Measurements from ENCODE around the gene UBE2Q2.

Gene UBE2Q2

DNA sequence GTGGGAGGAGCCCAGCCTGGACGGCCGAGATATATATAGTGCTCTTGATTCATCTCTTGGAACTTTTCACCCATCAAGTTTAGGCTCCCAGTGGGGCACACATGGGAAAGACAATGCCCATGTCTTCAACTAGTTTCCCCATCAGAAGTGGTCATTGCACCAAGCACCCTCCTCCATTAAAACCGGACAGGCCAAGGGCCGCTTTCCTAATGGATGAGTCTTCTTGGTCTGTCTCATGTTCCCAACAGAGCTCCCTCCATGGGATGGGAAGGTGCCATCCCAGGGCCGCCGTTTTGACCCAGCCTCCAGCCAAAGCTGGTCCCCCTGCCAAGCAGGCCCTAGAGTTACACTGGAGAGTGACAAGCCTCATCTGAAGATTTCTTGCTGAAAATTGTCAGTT, 34.7 kb upstream of the UBE2Q2 start:
- Mint-ChIP-seq H3K4me3 (no peak overlapping the region), H3K27me3 (ENCODE audit: low read depth, poor library complexity) (peaks cover 19% of the 10 kb centered on the region), H3K27ac (no peak overlapping the region), H3K9me3 (peaks cover 4% of the 10 kb centered on the region), H3K36me3 (ENCODE audit: low read depth) (no peaks in the 10 kb centered on the region), H3K4me1 (no peaks in the 10 kb centered on the region)
- TF ChIP-seq, protein P1, sequence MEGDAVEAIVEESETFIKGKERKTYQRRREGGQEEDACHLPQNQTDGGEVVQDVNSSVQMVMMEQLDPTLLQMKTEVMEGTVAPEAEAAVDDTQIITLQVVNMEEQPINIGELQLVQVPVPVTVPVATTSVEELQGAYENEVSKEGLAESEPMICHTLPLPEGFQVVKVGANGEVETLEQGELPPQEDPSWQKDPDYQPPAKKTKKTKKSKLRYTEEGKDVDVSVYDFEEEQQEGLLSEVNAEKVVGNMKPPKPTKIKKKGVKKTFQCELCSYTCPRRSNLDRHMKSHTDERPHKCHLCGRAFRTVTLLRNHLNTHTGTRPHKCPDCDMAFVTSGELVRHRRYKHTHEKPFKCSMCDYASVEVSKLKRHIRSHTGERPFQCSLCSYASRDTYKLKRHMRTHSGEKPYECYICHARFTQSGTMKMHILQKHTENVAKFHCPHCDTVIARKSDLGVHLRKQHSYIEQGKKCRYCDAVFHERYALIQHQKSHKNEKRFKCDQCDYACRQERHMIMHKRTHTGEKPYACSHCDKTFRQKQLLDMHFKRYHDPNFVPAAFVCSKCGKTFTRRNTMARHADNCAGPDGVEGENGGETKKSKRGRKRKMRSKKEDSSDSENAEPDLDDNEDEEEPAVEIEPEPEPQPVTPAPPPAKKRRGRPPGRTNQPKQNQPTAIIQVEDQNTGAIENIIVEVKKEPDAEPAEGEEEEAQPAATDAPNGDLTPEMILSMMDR (IDR thresholded peaks at IDR 0.05), result no peak
- no peak for DNase-seq

DNA sequence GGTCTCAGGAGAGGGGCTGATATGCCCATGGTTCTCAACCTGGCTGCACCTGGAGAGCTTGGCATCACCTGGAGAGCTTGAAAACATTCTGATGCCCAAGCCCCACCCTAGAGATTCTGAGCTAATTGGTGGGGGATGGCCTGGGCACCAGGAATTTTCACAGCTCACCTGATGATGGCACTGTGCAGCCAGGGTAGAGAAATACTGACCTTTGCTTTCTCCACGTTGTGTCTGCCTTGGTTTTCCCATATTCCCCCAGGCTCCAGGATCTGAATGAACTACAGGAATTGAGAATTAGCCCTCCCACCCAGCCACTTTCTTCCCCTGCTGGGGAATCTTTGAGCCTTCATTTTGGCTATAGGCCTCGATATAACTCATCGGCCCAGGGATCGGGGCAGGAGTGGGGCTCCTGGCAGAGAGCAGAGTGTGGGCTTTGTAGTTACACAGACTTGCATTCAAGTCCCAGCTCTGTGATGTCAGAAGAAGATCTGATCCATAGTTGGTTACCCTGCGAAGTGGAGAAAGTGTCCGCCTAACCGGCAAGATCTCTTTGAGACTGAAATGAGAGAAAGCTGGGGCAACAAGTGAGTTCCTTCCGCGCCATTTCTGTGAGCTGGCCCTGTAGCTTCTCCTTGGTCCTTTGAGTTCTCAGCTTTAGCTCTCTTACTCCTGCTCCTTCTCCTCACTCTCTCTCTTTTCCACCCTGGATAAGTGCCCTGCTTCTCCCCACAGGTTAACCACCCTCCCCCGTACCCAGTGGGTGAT, 33.1 kb upstream of the UBE2Q2 start:
- Mint-ChIP-seq H3K27me3 (ENCODE audit: low read depth, poor library complexity) (peaks cover 12% of the 10 kb centered on the region), H3K36me3 (ENCODE audit: low read depth) (no peaks in the 10 kb centered on the region), H3K4me3 (no peak overlapping the region), H3K27ac (no peak overlapping the region), H3K4me1 (peaks cover 6% of the 10 kb centered on the region), H3K9me3 (peaks cover 4% of the 10 kb centered on the region)
- TF ChIP-seq, protein P1 (IDR thresholded peaks at IDR 0.05), result no peak
- no peak for DNase-seq

DNA sequence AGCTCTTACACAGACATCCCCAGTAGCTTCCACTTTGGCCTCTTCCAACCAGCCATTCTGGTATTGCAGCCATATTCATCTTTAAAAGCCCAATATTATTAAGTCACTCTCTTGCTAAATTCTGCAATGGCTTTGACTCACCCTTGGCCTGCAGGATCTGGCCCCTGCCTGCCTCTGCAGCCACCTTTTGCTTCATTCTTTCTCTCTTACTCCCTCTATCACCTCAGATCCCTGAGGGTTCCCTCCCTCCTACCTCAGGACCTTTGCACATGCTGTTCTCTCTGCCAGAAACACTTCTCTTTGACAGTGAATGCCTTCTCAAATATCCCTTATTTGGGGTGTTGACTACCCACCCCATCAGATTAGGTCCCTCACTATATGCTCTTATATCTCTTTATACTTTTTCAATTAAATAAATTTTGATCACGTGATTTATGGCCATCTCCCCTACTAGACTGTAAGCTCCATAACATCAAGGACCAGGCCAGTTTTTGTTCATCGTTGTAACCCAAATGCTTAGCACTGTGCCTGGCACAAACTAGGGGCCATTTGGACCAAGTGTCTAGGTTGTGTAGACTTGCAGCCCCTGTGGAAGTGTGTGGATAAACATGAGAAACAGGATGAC, 32.3 kb upstream of the UBE2Q2 start:
- no peak for DNase-seq
- H3K4me3 Mint-ChIP-seq, result no peak overlapping the region
- peaks cover 7% of the 10 kb centered on the region for H3K27me3 Mint-ChIP-seq (ENCODE audit: low read depth, poor library complexity)
- peaks cover 4% of the 10 kb centered on the region for H3K9me3 Mint-ChIP-seq
- no peak overlapping the region for H3K27ac Mint-ChIP-seq
- no peaks in the 10 kb centered on the region for H3K36me3 Mint-ChIP-seq (ENCODE audit: low read depth)
- peaks cover 14% of the 10 kb centered on the region for H3K4me1 Mint-ChIP-seq
- TF ChIP-seq, protein P1 (IDR thresholded peaks at IDR 0.05), result no peak

DNA sequence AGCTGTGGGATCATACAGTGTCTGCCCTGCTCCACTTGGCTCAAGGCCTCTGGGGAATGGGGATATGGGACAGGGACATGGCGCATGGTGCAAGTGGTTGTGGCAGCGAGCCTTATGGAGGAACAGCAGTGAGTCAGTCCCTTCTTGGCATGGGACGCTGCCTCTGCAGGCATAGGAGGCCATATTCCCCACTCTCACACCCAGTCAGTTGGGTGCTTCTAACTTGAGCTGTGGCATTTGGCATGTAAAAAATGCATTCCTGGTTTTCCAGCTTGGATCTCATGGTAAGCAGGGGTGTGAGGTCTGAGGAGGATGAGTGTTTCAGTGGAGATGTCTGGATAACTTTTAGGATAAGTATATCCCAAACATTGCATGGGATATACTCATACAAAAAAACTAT, 31.6 kb upstream of the UBE2Q2 start:
- no peaks in the 10 kb centered on the region for H3K36me3 Mint-ChIP-seq (ENCODE audit: low read depth)
- peaks cover 4% of the 10 kb centered on the region for H3K9me3 Mint-ChIP-seq
- H3K4me1 Mint-ChIP-seq, result peaks cover 14% of the 10 kb centered on the region
- H3K27me3 Mint-ChIP-seq (ENCODE audit: low read depth, poor library complexity), result peaks cover 4% of the 10 kb centered on the region
- TF ChIP-seq, protein P1 (IDR thresholded peaks at IDR 0.05), result no peak
- DNase-seq, result no peak
- no peak overlapping the region for H3K27ac Mint-ChIP-seq
- no peak overlapping the region for H3K4me3 Mint-ChIP-seq

DNA sequence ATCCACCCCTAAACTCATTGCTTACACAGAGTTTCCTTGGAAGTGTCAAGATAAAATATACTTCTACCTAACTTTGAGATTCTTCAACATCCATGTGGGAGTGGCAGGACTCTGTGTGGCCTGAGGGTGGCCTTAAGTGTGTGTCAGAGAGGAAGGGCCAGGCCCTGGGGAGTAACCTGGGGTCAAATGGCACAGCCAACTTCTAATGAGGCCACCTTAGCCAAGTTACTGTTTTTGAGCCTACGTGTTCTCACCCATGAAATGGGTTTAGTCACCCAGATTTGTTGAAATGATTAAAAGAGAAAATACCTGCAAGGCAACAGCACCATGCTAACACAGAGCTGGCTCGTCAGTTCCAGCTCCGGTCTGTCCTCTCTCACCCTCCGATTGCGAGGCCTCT, 28.5 kb upstream of the UBE2Q2 start:
- no peak for DNase-seq
- no peaks in the 10 kb centered on the region for H3K36me3 Mint-ChIP-seq (ENCODE audit: low read depth)
- TF ChIP-seq, protein P1 (IDR thresholded peaks at IDR 0.05), result no peak
- peaks cover 14% of the 10 kb centered on the region for H3K4me1 Mint-ChIP-seq
- H3K9me3 Mint-ChIP-seq, result peaks cover 4% of the 10 kb centered on the region
- H3K27me3 Mint-ChIP-seq (ENCODE audit: low read depth, poor library complexity), result peaks cover 2% of the 10 kb centered on the region
- no peak overlapping the region for H3K4me3 Mint-ChIP-seq
- peak overlapping the region; percentile 73 for H3K27ac Mint-ChIP-seq
